HG02623 (cell line): ENCODE measurements around the gene LAMB1.

ENCODE experiments used
- ATAC-seq: cut with Tn5 transposase; IDR thresholded peaks from one replicate; pipeline ENCODE4 v1.9.1; 2021; ENCODE audit warnings: moderate library complexity; ENCODE audit not compliant: unreplicated experiment

LAMB1 gene

DNA sequence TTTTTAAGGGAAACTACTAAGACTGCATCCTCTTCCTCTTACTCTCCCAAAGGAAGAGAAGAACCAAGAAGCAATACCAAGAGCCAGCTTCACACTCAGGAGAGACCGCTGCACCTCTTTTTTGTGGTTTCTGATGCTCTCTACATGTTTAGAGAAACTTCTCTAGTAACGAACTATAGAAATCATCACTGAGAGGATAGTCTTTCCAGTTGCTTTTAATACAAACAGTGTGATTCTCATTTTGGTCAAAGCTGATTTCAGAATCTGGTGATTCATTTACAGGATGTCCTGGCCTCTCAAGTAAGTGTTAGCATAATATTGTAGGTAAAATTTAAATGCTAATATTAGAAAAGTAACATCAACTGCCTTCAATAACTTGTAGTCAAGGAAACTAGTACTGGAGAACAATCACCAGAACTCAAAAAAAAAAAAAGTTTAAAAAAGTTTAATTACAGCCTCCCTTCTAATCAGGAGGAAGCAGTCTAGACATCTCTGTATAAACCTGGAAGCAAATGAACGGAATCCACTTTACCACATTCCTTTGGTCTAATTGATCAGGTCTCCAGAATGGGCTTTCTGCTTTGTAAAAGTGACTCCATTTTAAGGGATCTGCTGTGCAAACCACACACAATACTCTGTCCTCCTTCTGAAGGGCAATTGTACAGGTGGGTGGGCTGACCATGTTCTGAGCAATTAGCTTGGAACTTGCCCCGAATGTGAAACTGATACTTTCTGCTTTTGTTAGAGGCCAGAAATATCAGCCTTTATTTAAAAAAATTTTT is 3.0 kb downstream of the LAMB1 start:
- ATAC-seq, result no peak

DNA sequence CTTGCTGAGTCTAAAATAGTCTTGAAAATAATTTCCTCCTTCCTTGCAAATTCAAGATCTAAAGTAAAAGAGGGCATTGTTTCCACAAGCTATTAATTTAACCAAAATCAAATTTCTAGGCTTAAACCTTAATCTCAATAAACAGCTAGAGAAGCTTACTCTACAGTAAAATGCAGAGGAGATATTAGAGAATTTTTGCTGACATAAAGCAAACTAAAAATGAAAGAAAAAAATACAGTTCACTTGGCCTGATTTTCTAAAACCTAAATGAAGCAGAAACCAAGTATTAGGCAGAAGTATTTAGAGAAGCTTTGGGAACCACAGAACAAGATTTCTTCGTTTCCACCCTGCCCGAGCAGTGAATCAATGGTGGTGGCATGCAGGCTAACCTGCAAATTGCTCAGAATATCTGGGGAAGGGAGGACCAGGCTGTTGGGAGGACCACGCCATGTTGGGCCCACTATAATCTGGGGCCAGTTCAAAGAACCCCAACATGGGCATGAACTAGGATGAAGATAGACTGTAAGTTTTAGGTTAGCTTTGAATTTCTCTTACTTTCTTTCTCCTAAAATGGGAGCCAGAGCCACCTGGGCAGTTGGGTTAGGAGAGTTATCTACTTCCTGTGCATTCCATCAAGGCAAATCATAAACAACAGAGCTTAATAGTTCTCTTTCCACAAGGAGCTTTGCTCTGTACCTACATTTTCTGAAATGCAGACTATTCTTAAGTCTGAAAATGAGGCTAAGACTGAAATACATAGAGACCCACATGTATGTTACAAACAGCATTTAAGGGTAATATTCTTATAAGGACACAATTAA is 4.1 kb downstream of the LAMB1 start:
- no peak for ATAC-seq

DNA sequence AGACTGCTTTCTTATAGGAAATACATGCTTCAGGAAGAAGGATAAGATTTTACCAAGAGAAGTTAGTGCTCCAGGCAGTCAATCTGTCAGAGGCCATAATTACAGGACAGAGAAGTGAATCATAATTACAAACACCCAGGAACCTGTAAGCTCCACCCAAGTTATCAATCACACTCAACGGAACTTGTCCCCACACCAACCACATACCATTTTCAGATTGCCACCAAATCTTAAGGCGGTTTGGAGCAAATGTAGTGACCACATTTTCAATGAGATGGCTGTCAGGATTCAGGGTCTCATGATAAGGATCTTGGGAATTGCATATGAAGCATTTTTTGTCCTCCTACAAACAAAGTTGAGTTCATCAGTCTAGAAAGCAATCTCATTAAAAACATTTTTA is 4.8 kb downstream of the LAMB1 start:
- no peak for ATAC-seq

DNA sequence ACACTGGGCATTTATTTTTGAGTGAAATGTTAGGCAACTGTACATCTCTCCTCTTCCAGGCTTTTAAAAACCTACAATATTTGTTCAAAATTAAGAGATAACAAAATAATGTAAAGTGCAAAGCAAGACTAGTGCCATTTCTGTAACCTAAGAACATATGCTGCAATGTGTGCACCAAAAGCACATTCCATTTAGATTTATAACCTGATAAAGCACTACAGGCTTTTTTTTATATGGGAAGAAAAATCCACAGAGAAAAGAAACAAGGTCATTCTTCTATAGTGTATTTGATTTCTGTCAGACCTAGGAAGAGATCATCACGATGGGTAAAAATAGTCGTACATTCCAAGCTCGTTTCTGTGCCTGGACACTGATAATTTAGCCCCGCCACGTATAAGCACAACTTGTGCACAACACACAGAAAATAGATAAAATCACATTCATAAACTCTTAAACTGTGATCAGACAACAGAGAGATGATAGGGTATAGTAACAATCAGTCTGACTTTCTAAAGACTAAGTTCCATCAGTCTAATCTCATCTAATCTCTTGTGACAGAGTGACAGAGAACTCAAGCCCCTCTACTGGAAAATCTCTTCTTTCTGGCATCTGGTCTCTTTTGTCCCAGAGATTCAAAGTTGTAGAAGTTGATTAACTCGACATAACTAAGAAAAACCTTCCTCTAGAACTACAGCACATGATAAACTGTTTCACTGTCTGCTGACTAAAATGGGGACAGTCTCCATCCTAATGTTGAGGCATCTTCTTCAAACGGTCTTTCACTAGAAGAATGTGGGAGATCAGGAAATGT is 6.7 kb downstream of the LAMB1 start:
- ATAC-seq, result no peak

DNA sequence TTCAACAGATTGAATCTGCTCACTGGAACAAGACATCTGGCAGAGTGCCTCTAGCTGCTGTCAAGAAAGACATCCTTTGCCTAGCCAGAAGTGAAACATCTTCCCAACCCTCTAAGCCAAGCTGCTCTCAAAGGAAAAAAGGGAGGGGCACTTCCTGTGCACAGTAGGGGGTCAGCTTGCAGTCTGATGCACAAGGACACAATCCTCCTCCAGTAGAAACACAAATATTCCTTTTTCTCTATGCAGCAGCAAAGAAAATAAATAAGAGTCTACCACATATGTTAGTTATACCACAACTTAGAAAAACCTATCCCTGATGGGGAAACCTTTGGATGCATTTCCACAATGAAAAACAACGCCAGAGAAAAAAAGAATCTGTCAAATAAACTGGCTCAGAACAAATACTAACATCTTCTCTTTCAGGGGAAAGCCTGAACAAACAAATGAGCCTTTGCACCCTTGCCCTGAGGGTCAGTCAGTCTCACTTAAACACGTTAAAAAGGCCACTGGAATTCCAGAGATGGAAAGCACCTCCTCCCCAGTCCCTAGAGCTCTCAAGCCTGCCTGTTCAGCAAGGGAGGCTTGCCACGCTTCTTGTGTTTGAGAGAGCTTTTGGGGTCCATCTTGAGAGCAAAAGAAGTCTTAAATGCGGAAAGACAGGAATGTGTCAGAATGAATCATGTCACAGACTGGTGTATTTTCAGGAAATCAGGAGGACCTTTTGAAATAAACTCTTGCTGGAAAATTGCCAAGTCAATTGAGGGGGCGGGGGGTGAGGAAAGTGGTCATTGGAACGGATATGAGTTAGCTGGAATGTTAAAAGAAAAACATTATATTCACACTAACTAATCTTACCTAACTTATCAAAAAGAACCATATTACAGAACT is 7.5 kb downstream of the LAMB1 start:
- ATAC-seq, result no peak

DNA sequence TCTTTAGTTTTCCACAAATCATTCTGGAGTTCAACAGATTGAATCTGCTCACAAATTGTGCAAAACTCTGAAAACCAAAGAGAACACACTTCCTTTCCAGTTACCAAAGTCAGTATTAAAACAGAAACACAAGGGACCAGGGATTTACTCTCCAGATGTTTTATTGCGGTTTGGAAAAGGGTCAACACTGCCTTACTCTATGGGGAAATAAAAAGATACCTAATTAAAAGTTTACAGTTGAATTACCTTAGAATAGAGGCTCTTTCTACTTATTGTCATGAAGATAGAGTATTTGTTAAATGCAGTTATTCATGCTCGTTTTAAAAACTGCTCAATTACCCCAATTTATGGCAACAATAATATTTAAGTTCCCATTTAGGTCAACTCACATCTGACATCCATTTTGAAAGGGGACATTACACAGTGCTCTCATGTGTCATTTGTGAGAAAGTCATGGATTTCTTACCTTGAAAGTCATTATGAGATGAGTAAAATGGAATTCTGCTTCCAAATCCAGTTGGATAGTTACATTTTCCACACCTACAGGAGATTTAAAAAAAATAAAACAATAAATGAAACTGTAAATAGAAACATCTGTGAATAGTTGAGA is 8.4 kb downstream of the LAMB1 start:
- no peak for ATAC-seq

DNA sequence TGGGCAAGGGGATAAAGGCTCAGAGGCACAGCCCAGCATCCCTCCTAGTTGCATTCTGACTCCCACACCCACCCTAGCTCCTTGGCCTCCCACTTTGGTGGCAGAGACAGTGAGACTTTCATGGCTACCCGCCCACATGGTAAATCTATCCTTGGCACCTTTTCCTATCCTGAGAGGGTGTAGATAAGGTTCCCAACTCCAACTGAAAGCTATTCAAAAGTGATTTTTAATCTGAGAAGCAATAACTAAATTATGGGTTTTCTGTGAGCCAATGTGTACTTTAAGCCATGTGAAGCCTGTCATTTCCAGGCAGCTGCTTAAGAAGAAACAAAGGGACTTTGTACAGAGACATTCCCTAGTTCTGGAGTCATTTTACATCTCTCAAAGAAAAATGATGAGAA is 9.1 kb downstream of the LAMB1 start:
- no peak for ATAC-seq

DNA sequence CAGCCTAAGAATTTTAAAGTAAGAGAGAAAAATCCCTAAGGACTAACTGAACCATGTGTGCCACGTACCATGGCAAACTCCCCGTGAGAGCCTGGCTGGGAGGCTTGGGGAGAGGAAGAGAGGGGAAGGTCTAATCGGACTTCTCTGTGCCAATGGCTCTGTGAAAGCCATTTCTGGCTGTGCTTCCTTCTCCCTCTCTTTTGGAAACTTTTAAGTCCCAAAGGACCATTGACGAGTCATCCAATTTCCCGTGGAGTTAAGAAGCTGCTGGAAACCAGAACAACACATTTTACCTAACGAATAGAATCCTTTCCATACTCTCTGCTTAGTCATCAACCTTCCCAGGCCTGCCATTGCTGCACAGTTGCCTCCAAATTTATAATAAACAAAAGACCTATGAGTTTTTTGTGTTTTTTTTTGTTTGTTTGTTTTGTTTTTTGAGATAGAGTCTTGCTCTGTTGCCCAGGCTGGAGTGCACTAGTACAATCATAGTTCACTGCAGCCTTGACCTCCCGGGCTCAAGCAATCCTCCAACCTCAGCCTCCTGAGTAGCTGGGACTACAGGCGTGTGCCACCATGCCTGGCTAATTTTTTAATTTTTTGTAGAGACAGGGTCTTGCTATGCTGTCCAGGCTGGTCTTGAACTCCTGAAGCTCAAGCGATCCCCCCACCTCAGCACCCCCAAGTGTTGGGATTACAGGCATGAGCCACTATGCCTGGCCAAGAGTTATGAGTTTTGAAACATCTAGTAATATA is 13.2 kb downstream of the LAMB1 start:
- ATAC-seq, result no peak

DNA sequence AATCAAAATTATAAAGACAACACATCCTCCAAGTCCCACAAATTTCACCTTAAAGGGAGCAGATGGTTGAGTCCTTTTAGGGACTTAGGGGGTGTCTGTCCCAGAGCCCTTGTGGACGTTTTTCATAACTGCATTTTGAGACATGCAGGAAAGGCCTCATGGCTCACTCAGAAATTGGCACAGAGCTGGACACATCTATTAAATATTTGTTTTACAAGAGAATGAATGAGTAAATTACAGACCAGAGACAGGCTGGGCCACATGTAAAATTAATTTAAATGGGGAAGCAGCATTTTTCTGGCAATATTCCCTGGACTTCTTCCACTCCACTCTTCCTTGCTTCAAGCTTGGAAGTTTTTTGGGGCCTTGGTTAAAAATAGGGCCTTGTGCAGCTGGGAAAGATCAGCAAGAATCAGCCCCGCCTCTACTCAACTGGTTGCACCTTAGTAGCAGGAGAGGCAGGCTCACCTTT is 20.0 kb downstream of the LAMB1 start:
- no peak for ATAC-seq

DNA sequence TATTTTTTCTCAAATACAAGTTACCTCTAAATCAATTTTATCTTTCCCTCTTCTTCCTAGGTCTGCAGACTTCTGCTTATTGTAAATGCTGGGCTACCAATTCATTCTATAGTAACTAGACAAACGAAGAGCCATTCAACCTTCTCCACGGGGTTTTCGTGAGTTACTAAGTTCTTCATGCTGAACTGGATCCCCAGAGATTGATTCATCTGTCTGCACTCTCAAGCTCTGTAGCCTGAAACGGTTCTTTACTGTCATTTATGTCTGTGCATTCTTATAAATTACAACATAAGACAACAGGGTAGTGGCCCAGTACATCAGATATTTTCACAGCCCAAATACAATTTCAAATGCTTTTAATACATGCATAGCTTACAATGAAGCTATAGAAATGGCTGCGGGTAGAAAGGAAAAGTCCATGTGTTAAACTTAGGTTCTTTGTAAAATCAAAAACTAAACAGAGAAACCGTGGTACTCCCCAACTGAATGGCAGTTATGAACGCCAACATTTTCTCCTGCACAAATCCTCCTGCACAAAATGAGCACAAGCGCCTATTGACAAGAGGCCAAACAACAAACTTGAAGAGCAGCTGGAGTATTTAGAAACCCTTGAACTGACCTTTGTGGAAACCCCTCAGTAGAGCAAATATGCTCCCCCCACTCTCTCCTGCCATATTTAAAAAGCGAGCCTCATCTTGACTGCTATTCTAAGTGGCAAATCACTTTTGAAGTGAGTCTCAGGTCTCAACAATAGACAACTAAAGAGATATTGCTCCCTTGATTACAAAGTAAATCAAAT is 20.7 kb downstream of the LAMB1 start:
- no peak for ATAC-seq

DNA sequence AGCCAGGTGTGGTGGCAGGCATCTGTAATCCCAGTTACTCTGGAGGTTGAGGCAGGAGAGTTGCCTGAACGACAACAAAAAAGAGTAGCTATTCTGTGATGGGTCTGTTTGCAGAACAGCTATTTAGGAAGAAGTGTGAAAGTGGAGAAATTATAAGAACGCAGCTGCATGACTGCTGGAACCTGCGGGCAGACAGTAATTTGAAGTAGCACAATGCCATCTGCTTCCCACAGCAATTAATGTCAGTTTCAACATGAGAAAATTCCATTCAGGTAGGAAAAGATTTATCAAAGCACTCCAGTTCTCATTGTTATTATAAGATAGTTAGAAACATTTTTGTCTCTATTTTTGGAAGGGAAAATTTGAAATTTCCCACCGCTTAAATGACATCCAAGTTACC is 21.5 kb downstream of the LAMB1 start:
- ATAC-seq, result no peak

DNA sequence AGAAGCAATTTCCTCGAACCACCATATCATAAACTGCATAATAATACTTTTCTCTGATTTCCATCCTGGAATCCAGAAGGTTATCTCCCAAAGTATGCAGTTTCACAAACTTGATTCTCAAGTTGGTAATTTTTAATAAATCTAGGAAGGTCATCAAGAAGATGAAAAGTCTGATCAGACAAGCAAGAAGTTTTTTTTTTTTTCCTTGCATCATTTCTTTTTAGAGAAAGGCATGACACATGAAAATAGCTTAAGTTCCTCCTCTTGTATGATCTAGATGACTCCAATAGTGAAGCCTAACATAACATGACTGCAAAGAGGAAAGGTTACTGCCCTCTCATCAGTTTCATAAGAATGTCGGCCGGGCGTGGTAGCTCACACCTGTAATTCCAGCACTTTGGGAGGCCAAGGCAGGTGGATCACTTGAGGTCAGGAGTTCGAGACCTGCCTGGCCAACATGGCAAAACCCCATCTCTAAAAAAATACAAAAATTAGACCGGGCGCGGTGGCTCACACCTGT is 22.2 kb downstream of the LAMB1 start:
- ATAC-seq, result no peak

DNA sequence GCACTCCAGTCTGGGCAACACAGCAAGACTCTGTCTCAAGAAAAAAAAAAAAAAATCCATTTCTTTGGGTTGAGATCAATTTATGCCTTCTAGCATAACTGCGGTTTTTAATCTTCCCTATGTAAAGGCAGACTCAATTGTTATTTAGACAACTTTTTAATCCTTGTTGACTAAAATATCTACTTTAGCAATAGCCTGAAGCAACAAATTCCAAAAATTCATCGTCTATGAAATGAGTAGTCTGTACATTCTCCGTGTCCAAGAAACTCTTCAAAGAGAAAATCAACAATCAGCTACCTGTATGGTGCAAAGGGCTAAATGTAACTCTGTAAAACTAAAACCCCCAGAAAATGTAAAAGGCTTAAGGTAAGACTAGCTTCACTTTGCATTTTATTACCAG is 22.8 kb downstream of the LAMB1 start:
- ATAC-seq, result no peak

DNA sequence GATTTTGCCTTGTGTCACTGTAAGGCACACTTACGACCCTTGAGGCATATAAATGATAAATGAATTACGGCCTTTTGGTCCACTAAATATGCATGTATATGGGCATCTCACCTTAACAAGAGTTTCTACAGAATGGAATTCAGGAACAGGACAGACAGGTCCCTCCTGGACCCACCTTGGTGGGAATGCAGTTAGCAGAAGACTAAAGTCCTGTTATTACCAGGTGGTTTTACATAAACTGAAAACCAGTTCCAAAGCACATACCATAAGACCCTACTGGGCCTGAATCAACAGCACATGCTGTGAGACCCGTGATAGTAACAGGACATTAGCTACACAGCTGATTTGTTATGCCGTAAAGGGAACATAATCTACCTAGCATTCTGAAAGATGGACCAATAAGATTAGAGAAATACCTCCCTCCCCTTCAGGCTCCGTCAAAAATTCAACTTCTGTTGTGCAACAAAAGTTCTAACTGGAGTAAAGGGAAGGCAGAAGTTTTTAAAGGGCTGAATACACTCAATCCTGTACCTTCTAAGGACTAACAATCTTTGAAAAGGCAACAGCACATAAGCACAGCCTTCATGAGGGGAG is 24.0 kb downstream of the LAMB1 start:
- no peak for ATAC-seq

DNA sequence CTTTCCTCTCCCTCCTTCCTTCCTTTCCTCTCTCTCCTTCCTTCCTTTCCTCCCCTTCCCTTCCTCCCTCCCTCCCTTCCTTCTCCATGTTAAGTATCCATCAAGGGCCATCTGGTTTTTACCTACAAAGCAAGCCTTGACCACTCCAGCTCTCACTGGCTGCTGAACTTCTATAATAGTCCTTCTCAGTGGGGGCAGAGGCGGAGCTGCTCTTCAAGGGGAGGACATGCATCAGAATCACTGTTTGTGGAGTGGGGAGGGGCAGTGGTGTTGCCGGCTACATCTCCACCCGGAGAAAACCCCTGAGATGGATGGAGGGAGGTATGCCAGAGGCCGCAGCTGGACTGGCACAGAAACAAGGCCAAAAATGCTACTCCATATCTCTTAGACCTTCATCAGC is 25.9 kb downstream of the LAMB1 start:
- ATAC-seq, result no peak

DNA sequence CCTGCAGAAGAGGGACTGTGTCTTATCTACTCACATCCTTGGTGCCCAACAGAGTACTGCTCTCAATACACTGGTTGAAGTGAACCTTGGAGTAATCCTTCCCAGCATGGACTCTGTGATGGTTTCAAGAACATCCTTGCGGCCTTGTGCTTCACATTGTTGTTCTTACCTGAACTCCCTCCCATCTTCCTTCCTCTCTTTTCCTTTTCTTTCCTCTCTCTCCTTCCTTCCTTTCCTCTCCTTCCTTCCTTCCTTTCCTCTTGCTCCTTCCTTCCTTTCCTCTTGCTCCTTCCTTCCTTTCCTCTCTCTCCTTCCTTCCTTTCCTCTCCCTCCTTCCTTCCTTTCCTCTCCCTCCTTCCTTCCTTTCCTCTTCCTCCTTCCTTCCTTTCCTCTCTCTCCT is 26.3 kb downstream of the LAMB1 start:
- ATAC-seq, result no peak

DNA sequence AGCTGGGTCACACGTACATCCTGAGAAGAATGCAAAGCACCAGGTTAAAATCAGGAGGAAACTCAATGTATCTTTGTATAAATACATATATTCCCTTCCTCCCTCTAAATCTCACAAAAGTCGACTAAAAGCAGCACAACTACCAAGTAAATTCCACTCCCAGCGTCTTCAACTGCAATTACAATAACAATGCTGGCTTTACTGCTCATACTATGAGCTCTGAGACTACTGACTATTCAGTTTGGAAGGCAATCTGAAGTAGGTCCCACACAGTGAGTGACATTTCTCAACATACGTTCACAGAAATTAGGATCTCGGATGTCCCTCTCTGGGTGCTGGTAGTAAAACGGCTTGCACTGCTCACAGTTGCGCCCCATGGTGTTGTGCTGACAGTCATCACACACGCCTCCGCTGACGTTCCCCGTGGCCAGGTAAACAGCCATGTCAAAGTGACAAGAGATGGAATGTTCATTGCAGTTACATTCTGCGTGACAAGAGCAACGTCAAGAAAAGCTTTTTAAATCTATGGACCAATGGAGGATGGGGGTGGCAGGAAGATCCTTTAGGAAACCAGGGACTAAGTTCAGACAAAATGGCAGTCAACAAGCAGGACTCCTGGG is 27.5 kb downstream of the LAMB1 start:
- no peak for ATAC-seq
